ENCODE data around the gene RBBP8NL. TPM values are rescaled to one million over a fixed set of nuclear protein-coding genes. Genes with fewer than 3 reads are reported as not detected.

Gene RBBP8NL
- total RNA-seq, 6 experiments from 2014 or later: not detected

- Histone ChIP-seq H3K27ac (no peak overlapping the region), H3K9me3 (no peaks in the 10 kb centered on the region), H3K4me3 (no peak overlapping the region), H3K36me3 (no peaks in the 10 kb centered on the region), H3K4me1 (peaks cover 0 to 7% (median 0%) of the 10 kb centered on the region in 4 donors), H3K27me3 (no peaks in the 10 kb centered on the region)
- intact Hi-C loops (cut with DNase I): no loop called here
- TF ChIP-seq POLR2A (IDR thresholded peaks at IDR 0.05) (no peak), CTCF (IDR thresholded peaks at IDR 0.05) (no peak)
- DNase-seq (no peak), ATAC-seq (no peak)
- WGBS (ENCODE audit: insufficient coverage, low coverage, low lambda C conversion rate, missing lambda C conversion rate): 64% methylated on average over 8 of the region's 18 CpGs
Observed at GRCh38 chr20:62452475-62453095, 25.2 kb upstream of the RBBP8NL start.

GRCh38 chr20:62451970-62452369 lies 24.6 kb upstream of the RBBP8NL start:
- WGBS (ENCODE audit: insufficient coverage, low coverage, low lambda C conversion rate, missing lambda C conversion rate): 84% methylated on average over 3 of the region's 3 CpGs
- H3K9me3 ChIP-seq: no peaks in the 10 kb centered on the region
- H3K4me1 ChIP-seq: peaks cover 0 to 7% (median 0%) of the 10 kb centered on the region in 4 donors
- no peaks in the 10 kb centered on the region for H3K27me3 ChIP-seq
- no peaks in the 10 kb centered on the region for H3K36me3 ChIP-seq
- no peak overlapping the region for H3K27ac ChIP-seq
- intact Hi-C loops (cut with DNase I): no loop called here
- no peak overlapping the region for H3K4me3 ChIP-seq
- ATAC-seq: no peak
- DNase-seq: no peak
- TF ChIP-seq POLR2A (IDR thresholded peaks at IDR 0.05) (no peak), CTCF (IDR thresholded peaks at IDR 0.05) (no peak)

GRCh38 chr20:62451156-62451767 lies 23.9 kb upstream of the RBBP8NL start:
- Histone ChIP-seq H3K27me3 (no peaks in the 10 kb centered on the region), H3K36me3 (no peaks in the 10 kb centered on the region), H3K9me3 (no peaks in the 10 kb centered on the region), H3K27ac (no peak overlapping the region), H3K4me3 (no peak overlapping the region), H3K4me1 (peaks cover 0 to 7% (median 0%) of the 10 kb centered on the region in 4 donors)
- ATAC-seq: no peak
- intact Hi-C loops (cut with DNase I): no loop called here
- 74% methylated on average over 5 of the region's 10 CpGs for WGBS (ENCODE audit: insufficient coverage, low coverage, low lambda C conversion rate, missing lambda C conversion rate)
- DNase-seq: no peak
- TF ChIP-seq POLR2A (IDR thresholded peaks at IDR 0.05): no peak
- no peak for TF ChIP-seq CTCF (IDR thresholded peaks at IDR 0.05)

GRCh38 chr20:62449951-62450691 lies 22.8 kb upstream of the RBBP8NL start:
- peaks cover 0 to 7% (median 0%) of the 10 kb centered on the region in 4 donors for H3K4me1 ChIP-seq
- TF ChIP-seq CTCF (IDR thresholded peaks at IDR 0.05) (peak in 3 of 4 donors; percentile 5 to 23 (median 16)), POLR2A (IDR thresholded peaks at IDR 0.05) (no peak)
- DNase-seq (no peak), ATAC-seq (peak; percentile 25 to 68 (median 44))
- no peaks in the 10 kb centered on the region for H3K27me3 ChIP-seq
- no peak overlapping the region for H3K27ac ChIP-seq
- 0% methylated on average over 6 of the region's 24 CpGs for WGBS (ENCODE audit: insufficient coverage, low coverage, low lambda C conversion rate, missing lambda C conversion rate)
- no peaks in the 10 kb centered on the region for H3K36me3 ChIP-seq
- no peaks in the 10 kb centered on the region for H3K9me3 ChIP-seq
- no peak overlapping the region for H3K4me3 ChIP-seq
- intact Hi-C loops (cut with DNase I): no loop called here
